Activated CD8-positive, alpha-beta memory T cell treated with anti-CD3 and anti-CD28 coated beads for 36 hours (primary cell): Measurements from ENCODE around the gene ATP6V0A4. TPM values are rescaled to one million over a fixed set of nuclear protein-coding genes. Genes with fewer than 3 reads are reported as not detected.
"Not testable (repeated sequence)": the region's sequence is repeated elsewhere in the genome, so short reads cannot be mapped to it uniquely, and the experiment has no call there.

Source experiments
- CTCF ChIA-PET: fragments of 350-600 bp; sonication (Branson Sonifier 250); formaldehyde crosslinking; loops from one replicate; lab custom pipeline; 2021; ENCODE audit warnings: antibody characterized with exemption; lab: Charles Lee
- POLR2A ChIA-PET: fragments of 350-600 bp; sonication (Branson Sonifier 250); formaldehyde crosslinking; loops from one replicate; lab custom pipeline; 2021; ENCODE audit warnings: antibody characterized with exemption; lab: Charles Lee
- total RNA-seq, 2 experiments: library from RNA; stranded (reverse); gene quantifications; one replicate each; pipeline ENCODE4 v1.2.3, GENCODE V29; 2021

Gene ATP6V0A4
- total RNA-seq, 2 experiments from 2014 or later = not detected

DNA sequence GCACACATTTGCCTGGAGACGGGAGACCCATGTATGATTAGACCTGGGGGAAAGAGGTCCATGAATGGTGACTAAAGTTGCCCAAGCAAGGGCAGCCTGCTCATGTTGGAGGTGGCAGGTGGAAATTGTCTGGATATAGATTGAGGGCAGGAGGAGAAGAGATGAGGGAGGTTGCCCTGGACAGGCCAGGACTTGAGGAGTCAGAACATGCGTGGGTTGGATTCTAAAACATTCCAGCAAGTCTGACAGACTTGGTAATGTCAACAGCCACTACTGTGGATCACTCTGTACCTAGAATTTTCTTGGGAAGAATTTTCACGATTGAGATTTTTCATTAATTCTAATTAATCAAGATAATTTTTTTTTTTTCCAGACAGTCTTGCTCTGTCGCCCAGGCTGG lies 77.7 kb downstream of the ATP6V0A4 start:
- CTCF ChIA-PET = interaction anchor here (1.0 kb wide), 1 partner anchor 18 kb away, joined by 3 read pairs; no protein-coding TSS in a partner anchor
- POLR2A ChIA-PET = no interaction called here

DNA sequence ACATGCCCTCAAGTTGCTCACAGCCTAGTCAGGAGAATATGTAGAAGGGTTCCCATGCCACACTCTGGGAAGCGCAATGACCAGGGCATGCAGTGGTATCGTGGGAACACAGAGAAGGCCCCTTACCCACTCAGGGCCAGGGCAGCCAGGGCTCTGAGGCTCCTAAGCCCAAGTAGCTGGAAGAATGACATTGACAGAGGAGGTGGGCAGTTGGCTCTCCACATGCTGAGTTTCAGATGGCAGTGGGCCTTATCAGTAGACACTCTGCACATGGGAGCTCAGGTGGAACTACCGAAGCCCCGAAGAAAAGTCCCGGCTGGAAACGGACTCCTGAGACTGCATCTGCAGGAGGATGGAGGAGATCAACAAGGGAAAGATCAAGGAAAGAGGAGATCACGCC lies 81.1 kb downstream of the ATP6V0A4 start:
- ChIA-PET CTCF (no interaction called here), POLR2A (no interaction called here)

DNA sequence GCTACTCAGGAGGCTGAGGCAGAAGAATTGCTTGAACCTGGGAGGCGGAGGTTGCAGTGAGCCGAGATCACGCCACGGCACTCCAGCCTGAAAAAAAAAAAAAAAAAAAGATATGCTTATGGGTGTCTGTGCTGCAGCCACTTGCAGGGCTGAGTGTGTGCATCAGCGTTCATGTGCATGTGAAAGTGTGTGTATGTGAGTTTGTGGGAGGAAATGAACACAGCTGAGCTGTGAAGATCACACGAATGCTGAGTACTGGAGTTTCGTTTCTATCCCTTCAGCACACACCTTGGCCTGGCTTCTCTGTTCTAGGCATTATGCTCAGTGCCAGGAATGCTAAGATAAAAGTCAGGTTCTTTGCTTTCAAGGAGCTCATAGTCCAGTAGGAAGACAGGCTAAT lies 84.8 kb downstream of the ATP6V0A4 start:
- ChIA-PET POLR2A (no interaction called here), CTCF (no interaction called here)

GRCh38 chr7:138712652-138713051 lies 85.3 kb downstream of the ATP6V0A4 start:
- POLR2A ChIA-PET = no interaction called here
- CTCF ChIA-PET = no interaction called here

- CTCF ChIA-PET = no interaction called here
These were observed 87.2 kb downstream of the ATP6V0A4 start for GRCh38 chr7:138710536-138711385.

GRCh38 chr7:138705167-138705566 lies 92.8 kb downstream of the ATP6V0A4 start:
- POLR2A ChIA-PET = no interaction called here
- CTCF ChIA-PET = interaction anchor here (1.1 kb wide), 1 partner anchor 180 kb away, joined by 3 read pairs; no protein-coding TSS in a partner anchor

More at GRCh38 chr7:138710536-138711385, 87.2 kb downstream of the ATP6V0A4 start:
- POLR2A ChIA-PET = no interaction called here

GRCh38 chr7:138701537-138701923 lies 96.5 kb downstream of the ATP6V0A4 start:
- ChIA-PET POLR2A (interaction anchor here (0.7 kb wide), 1 partner anchor 260 kb away, joined by 4 read pairs; no protein-coding TSS in a partner anchor), CTCF (no interaction called here)

DNA sequence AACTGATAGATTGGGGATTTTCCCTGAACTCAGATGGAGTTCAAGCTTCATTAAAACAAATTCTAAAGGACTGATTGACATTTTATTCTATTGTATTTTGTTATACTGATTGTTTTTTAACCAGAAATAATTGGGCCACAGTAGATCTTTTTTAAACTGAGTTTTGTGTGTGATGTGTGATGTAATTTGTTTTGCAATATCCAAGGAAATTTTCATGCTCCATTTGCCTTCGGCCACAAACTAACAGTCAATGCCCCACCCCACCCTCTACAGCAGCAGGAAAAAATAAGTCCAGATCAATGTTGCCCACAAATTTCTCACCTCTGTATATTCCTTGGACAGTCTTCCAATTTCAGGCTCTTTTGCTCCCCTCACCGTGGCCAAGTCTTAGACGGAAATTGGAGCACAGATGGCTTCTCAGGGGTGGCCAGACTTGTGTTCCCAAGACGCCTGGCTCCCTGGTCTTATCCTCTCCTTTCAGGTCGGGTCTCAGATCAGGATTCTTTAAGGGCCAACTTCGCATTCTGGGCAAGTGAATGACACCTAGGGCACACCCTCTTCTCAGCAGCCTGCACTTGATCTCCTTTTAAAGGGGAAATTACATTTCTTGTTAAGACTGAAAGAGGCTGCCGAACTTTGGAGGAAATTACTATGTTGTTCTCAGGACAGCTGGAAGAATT lies 97.0 kb downstream of the ATP6V0A4 start, which contains the start of gene SVOPL:
SVOPL (minus strand) TSS at position 506 of the 680 bp plus-strand sequence. CDS start 22,317 bp downstream, outside the sequence.
- POLR2A ChIA-PET = no interaction called here
- CTCF ChIA-PET = no interaction called here

DNA sequence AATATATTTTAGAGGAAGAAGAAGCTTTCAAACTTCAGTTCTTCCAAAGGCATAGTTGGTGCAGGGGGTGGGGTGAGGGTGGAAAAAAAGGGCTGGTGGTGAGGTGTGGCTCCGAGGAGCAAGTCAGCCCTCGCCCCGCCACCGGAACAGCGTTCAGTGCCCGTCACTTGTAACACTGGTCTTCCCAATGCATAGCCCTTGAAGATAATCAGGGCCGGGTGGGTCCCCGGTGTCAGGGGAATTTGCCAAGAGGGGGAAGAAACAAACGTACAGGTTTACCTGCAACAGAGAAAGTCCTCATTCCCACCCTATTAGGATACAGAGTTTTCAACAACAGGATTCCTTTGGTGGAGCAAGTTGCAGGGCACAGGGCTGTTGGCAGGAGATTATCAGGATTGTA lies 98.3 kb downstream of the ATP6V0A4 start:
- ChIA-PET CTCF (interaction anchor here (0.7 kb wide), 1 partner anchor 538 kb away, joined by 5 read pairs; no protein-coding TSS in a partner anchor), POLR2A (no interaction called here)

DNA sequence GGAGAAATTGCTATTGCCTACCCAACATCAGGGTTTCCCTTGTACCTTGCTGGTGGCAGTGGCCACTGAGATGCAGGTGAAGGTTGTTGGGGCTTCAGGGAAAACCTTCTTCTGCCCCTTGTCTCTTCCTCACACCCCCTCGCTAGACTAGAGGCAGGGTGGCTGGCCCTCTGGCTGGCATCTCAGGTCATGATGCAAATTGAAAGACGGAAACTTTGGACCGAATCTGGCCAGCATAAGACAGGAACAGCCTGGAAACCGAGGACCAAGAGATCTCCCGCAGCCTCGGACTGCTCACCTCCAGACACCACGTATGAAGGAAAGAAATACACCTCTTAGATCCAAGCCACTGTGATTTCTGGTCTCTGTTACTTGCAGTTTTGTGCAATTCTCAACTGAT lies 99.7 kb downstream of the ATP6V0A4 start:
- ChIA-PET POLR2A (no interaction called here), CTCF (no interaction called here)

DNA sequence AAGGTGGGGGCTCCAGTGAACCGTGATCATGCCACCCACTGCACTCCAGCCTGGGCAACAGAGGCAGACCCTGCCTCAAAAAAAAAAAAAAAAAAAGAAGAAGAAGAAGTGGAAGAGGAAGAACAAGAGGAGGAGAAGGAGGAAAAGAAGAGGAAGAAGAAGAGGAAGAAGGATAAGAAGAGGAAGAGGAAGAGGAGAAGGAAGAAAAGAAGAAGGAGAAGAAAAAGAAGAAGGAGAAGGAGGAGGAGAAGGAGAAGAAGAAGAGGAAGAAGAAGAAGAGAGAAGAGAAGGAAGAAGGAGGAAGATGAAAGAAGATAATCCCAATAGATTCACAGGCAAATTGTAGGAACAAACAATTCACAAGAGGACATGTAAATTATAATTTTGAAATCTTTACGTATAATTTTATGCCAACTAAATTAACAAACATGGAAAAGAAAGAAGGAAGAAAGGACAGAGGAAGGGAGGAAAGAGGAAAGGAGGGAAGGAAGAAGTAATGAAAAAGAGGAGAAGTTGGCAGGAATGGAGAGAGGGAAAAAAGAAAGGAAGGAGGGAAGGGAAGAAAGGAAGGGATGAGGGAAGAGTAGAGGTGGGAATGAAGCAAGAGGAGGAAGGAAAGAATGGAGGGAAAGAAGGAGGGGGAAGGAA lies 100.3 kb downstream of the ATP6V0A4 start:
- POLR2A ChIA-PET = no interaction called here
- CTCF ChIA-PET = no interaction called here

DNA sequence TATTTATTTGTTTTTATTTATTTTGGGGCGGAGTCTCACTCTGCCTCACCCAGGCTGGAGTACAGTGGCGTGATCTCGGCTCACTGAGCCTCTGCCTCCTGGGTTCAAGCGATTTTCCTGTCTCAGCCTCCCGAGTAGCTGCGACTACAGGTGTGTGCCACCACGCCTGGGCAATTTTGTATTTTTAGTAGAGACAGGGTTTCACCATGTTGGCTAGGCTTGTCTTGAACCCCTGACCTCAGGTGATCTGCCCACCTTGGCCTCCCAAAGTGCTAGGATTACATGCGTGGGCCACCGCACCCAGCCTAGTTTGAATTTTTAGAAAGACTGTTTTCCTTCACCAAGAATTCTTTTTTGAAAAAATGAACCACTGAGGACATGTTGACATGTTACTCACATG lies 102.2 kb downstream of the ATP6V0A4 start:
- CTCF ChIA-PET, POLR2A ChIA-PET: not testable (repeated sequence)

GRCh38 chr7:138695106-138695505 lies 102.9 kb downstream of the ATP6V0A4 start:
- ChIA-PET POLR2A (no interaction called here), CTCF (no interaction called here)

GRCh38 chr7:138691178-138691577 lies 106.8 kb downstream of the ATP6V0A4 start:
- ChIA-PET POLR2A (no interaction called here), CTCF (no interaction called here)

DNA sequence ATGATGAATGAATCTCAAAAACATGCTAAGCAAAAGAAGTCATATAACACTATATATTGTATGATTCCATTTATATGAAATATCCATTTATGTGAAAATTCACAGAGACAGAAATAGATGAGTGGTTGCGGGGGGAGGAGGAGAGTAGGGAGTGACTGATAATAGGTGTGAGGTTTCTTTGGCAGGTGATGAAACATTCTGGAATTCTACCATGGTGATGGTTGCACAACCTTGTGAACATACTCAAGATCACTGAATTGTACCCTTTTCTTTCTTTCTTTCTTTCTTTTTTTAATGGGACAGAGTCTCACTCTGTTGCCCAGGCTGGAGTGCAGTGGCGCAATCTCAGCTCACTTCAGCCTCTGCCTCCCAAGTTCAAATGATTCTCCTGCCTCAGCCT lies 107.5 kb downstream of the ATP6V0A4 start:
- CTCF ChIA-PET = no interaction called here
- POLR2A ChIA-PET = no interaction called here

GRCh38 chr7:138688037-138688436 lies 110.0 kb downstream of the ATP6V0A4 start:
- CTCF ChIA-PET, POLR2A ChIA-PET: not testable (repeated sequence)

DNA sequence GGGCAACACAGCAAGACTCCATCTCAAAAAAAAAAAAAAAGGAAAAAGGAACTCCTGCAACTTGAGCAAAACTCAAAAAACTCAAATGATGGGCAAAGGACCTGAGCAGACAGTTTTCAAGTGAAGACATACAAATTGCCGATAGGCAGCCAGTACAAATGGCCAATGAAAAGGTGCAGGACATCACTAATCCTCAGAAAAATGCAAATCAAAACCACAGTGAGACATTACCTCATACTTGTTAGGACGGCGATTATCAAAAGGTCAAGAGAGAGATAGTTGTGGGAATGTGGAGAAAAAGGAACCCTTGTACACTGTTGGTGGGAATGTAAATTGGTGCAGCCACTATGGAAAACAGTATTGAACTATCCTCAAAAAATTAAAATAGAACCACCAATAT lies 113.7 kb downstream of the ATP6V0A4 start:
- ChIA-PET CTCF (no interaction called here), POLR2A (no interaction called here)

DNA sequence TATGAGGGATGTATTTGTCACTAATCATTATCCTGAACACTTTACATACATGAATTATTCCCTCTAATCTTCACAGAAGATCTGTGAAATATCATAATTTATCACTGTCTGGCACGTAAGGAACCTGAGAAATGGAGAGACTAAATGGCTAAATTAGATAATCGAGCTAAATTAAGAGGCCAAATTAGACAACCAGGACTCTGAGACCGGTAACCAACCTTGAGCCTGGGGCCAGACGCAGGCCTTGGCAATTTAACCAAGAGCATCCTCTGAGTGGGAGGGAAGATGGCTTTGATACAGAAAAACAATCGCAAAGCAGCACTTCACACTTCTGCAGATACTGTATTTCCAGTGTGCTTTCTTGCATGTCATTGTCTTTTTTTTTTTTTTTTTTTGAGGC lies 118.2 kb downstream of the ATP6V0A4 start:
- POLR2A ChIA-PET = no interaction called here
- CTCF ChIA-PET = no interaction called here

DNA sequence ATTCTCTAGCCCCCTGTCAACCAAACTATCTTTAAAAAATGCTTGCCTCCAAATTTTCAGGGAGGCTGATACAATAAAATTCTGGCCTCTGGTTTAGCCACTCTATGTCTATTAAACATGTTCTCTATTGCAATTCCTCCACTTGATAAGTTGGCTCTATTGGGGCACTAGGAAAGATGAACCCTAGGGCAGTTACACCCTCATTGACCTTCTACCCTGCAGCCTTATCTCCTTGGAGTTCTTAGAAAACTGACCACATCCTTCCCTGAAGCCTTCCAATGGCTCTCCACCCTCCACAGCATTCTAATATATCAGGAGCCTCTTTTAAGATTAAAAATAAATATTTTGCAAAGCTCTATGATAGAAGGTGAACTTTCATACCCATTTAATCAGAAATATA lies 127.4 kb downstream of the ATP6V0A4 start:
- ChIA-PET CTCF (no interaction called here), POLR2A (no interaction called here)

DNA sequence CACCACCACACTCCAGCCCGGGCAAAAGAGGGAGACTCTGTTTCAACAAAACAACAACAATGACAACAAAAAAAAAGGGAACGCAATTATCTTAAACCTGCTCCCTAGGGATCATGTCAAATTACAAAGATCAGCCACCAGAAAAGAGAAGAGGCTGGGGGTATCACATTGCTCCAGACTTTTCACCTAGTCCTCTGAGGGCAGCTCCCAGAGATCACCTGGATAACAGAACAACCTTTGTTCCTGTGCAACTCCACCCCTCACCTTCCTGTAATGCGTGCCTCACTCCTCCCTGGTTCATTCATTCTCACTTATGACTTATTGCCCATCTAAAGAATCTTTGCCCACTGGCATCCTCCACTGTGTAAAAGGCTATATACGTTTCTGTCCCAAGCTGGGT lies 128.6 kb downstream of the ATP6V0A4 start:
- CTCF ChIA-PET = no interaction called here

More for the DNA sequence above, 128.6 kb downstream of the ATP6V0A4 start:
- POLR2A ChIA-PET = no interaction called here
